ENCODE measurements around the gene PTPRN2. TPM values are rescaled to one million over a fixed set of nuclear protein-coding genes. Genes with fewer than 3 reads are reported as not detected.

PTPRN2 gene
- total and polyA plus RNA-seq, 9 of the 15 experiments (the other 6 are each of a cell fraction or from before 2014, with no cell fraction given) = not detected

DNA sequence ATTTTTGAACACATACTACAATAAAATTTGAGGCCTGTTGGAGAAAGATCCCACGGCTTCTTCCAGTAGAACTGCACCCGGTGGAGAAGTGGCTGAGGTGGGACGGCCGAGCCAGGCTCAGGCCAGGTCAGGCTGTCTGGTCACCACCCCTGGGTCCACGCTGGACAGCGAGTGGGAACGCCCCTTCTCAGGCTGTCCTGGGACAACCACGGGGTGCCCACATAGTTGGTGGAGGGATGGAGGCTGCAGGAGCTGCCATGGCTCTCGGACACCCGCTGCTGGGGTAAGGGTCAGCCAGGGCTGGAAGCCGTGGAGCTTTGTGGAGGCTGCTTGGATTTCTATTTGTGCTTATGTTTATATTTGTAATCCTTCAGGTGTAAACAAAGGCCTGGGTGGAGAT, 1044.3 kb downstream of the PTPRN2 start:
- 2% methylated on average over 11 of the region's 11 CpGs for WGBS (ENCODE audit: insufficient coverage, low coverage, missing lambda C conversion rate)
- no peak overlapping the region for H3K4me2 ChIP-seq (ENCODE audit: insufficient read depth, low read length)
- no peak overlapping the region for H3K27ac ChIP-seq (ENCODE audit: extremely low read depth, low read depth, low read length)
- peaks cover 28% of the 10 kb centered on the region for H4K20me1 ChIP-seq (replicated peaks; ENCODE audit: control insufficient read depth, insufficient read depth, low read length)
- no peak for TF ChIP-seq RBM14 (IDR thresholded peaks at IDR 0.05; ENCODE audit: borderline replicate concordance, insufficient read depth, low read depth, low read length)
- no peak for TF ChIP-seq FOXK1 (CRISPR knock-in tag; IDR thresholded peaks at IDR 0.05; ENCODE audit: borderline replicate concordance)
- TF ChIP-seq E2F3 (CRISPR knock-in tag; IDR thresholded peaks at IDR 0.05) = no peak
- TF ChIP-seq, protein P1, sequence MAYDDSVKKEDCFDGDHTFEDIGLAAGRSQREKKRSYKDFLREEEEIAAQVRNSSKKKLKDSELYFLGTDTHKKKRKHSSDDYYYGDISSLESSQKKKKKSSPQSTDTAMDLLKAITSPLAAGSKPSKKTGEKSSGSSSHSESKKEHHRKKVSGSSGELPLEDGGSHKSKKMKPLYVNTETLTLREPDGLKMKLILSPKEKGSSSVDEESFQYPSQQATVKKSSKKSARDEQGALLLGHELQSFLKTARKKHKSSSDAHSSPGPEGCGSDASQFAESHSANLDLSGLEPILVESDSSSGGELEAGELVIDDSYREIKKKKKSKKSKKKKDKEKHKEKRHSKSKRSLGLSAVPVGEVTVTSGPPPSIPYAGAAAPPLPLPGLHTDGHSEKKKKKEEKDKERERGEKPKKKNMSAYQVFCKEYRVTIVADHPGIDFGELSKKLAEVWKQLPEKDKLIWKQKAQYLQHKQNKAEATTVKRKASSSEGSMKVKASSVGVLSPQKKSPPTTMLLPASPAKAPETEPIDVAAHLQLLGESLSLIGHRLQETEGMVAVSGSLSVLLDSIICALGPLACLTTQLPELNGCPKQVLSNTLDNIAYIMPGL (CRISPR knock-in tag; IDR thresholded peaks at IDR 0.05) = no peak
- TF ChIP-seq ZNF24 (IDR thresholded peaks at IDR 0.05) = no peak
- TF ChIP-seq MTA2 (IDR thresholded peaks at IDR 0.05; ENCODE audit: low read depth) = no peak
- TF ChIP-seq GABPB1 (CRISPR knock-in tag; IDR thresholded peaks at IDR 0.05) = no peak
- TF ChIP-seq HDAC6 (IDR thresholded peaks at IDR 0.05; ENCODE audit: low read depth, low read length) = no peak
- in situ Hi-C loops (cut with MboI) = no loop called here
- intact Hi-C loops (cut with micrococcal nuclease) = no loop called here
- no peak for DNase-seq (ENCODE audit: extremely low read depth in 1 of 4, low spot score in 3 of 4)
- no peaks in the 10 kb centered on the region for H3K9me1 ChIP-seq (ENCODE audit: control insufficient read depth, insufficient read depth, low read length)
- no peak for FAIRE-seq
- ChIA-PET CTCF (ENCODE audit: low intra/inter-chr PET ratio) (no interaction called here), POLR2A (interaction anchor here (1.2 kb wide), 1 partner anchor 10 kb away, joined by 3 read pairs; no protein-coding TSS in a partner anchor)
- H3K4me1 ChIP-seq (replicated peaks in 1 of 2; ENCODE audit: control insufficient read depth in 2 of 2, insufficient read depth in 2 of 2, low read length in 2 of 2) = peaks cover 0 to 6% of the 10 kb centered on the region in 2 experiments; a peak in 1 of 5 replicates
- no peaks in the 10 kb centered on the region; the same call in 1 of the 2 replicates for H3K9me3 ChIP-seq (replicated peaks; ENCODE audit: control insufficient read depth, insufficient read depth, low read depth, low read length)
- no peak overlapping the region for H3K4me3 ChIP-seq
- H3K27me3 ChIP-seq (ENCODE audit: control insufficient read depth in 2 of 2, insufficient read depth in 2 of 2, low read length in 2 of 2) = peaks cover 68 to 94% of the 10 kb centered on the region in 2 experiments
- no peak for ATAC-seq
- no peak overlapping the region for H2AFZ ChIP-seq (ENCODE audit: low read depth, low read length)
- no TSS peak for BruUV-seq (replicated peaks)
- H3K9ac ChIP-seq (ENCODE audit: insufficient read depth in 1 of 2, low read depth in 2 of 2, low read length in 2 of 2) = no peak overlapping the region
- no peaks in the 10 kb centered on the region for H3K79me2 ChIP-seq (ENCODE audit: control insufficient read depth, insufficient read depth, low read length)
- no peaks in the 10 kb centered on the region for H3K36me3 ChIP-seq (ENCODE audit: control insufficient read depth, insufficient read depth, low read length)
